NCI-H774 (cell line): ENCODE results near the gene ANXA11.
"Not testable (repeated sequence)": the region's sequence is repeated elsewhere in the genome, so short reads cannot be mapped to it uniquely, and the experiment has no call there.

Experiments
- DNase-seq: peaks from one replicate; lab custom pipeline; 2025; lab: John Stamatoyannopoulos, UW

ANXA11 gene

DNA sequence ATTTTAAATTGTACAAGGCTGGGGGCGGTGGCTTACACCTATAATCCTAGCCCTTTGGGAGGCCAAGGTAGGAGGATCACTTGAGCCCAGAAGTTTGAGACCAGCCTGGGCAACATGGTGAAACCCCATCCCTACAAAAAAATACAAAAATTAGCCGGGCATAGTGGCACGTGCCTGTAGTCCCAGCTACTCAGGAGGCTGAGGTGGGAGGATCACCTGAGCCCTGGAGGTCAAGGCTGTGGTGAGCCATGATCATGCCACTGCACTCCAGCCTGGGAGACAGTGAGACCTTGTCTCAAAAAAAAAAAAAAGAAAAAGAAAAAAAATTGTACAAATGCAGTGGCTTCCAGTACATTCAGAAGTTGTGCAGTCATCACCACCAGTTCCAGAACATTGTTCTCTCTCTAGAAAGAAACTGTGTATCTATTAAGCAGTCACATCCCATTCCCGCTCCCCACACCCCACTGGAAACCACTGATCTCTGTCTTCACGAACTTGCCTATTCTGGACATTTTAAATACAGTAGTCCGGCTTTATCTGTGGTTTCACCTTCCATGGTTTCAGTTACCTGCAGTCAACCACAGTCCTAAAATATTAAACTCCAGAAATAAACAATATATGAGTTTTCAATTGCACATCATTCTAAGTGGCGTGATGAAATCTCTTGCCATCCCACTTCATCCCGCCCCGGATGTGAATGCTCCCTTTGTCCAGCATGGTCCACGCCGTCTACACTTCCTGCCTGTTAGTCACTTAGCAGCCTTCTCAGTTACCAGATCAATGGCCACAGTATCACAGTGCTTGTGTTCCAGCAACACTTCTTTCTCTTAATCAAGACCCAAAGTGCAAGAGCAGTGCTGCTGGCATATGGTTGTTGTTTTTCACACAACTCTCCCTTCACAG, 59.7 kb downstream of the ANXA11 start:
- DNase-seq = not testable (repeated sequence)

- DNase-seq = no peak
Observed at GRCh38 chr10:80144696-80145131, 60.6 kb downstream of the ANXA11 start.

GRCh38 chr10:80144067-80144695, 61.2 kb downstream of the ANXA11 start:
- DNase-seq = peak; percentile 17

DNA sequence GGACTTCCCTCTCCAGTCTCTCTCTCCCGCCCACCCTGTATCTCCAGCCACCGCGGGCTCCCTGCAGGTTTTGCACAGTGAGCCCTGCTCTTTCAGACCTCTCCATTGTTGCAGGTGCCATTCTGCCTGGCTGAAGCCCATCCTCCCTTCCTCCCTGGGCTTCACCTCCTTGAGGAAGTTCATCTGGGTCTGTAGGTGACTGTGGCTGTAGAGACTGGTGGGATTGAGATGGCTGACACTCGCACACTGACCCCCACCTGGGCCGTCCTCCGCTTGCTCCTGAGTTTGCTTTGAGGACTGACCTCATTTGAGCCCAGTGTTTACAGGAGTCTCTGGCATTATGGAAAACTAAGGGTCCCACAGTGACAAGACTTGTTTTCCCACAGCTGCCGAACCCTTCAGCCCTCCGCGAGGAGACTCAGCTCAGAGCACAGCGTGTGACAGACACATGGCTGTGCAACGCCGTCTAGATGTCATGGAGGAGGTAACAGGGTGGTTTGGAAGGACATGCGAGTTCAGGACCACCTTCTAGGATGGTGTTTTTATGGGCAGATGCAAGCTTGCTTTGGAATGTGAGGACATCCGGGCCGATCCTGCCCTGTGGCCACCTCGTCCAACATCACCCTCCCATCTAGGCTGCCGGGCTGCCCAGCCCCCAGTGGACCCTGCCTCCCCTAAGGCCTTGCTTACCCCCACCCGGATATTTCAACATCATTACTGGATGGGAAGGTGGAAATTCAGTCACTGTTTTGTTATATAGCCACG, 63.5 kb downstream of the ANXA11 start:
- no peak for DNase-seq

- DNase-seq = no peak
Observed at GRCh38 chr10:80140251-80140650, 65.1 kb downstream of the ANXA11 start.

GRCh38 chr10:80139265-80139664, 66.1 kb downstream of the ANXA11 start:
- no peak for DNase-seq

DNA sequence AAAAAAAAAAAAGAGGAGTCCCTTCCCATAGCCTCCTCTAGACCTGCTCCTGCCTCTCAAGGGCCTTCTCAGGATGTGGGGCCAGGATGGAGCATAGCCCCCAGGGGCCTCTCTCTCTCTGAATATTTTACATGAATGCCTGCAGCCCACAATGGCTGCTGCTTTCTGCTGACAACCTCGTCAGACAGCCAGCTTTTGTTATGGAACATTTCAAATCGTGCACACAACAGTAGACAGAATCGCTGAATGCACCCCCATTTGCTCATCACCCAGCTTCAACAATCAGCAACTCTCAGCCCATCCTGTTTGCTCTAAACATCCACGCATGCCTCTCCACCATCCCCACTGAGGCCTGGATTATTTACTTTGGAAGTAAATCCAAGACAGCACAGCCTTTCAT, 67.4 kb downstream of the ANXA11 start:
- no peak for DNase-seq

DNA sequence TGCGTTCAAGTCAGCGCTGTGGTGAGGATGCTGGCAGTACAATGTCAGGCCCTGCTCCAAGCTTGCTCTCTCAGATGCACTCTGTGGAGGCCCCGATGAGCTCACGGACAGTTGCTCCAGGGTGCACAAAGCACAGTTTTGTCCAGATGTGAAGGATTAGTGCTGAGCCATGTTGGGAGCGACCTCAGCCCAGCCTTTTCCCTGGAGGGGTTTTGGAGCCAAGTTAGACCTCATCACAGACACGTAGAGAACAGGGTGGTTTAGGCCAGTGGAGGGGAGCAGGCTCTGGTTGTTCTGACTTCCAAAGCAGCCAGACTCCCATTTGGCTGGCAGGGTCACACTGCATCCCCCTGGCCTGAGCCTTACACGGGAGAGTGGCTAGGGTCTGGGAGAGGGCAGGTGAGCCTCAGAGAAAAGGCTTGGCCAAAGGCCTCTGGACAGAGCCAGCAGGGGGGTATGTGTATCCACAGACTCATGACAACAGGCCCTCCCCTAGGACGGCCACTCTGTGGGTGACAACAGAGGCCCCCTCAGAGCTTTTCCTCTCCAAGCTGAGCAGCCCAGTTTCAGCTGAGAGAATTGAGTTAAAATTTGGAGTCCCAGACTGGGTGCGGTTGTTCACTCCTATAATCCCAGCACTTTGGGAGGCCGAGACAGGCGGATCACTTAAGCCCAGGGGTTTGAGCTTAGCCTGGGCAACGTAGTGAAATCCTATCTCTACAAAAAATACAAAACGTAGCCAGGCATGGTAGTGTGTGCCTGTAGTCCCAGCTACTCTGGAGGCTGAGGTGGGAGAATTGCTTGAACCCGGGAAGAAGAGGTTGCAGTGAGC, 68.1 kb downstream of the ANXA11 start:
- DNase-seq = no peak

DNA sequence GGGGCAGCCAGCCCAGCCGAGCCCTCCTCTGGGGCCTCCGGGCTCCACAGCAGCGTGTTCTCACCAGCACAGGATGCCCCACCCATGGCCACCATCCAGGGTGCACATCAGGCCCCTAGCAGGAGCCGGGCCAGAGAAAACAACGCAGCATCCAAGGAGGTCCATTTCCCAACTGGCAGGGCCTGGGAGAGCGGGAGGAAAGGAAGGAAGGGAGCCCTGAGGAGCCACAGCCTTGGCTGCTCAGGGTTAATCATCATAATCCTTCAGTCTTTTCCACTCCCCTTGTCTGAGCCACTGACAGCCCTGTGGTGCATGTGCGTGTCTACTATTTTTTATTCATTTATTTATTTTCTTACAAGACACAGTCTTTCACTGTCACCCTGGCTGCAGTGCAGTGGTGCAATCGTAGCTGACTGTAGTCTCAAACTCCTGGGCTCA, 69.2 kb downstream of the ANXA11 start:
- no peak for DNase-seq

DNA sequence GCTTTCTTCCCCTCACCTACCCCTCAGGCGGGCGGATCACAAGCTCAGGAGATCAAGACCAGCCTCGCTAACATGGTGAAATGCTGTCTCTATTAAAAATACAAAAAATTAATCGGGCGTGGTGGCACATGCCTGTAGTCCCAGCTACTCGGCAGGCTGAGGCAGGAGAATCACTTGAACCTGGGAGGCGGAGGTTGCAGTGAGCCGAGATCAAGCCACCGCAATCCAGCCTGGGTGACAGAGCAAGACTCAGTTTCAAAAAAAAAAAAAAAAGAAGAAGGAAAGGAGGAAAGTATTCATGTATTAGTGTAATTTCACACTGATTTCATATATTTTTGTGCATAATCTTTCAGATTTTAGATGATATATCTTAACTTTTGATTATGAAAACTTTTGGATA, 71.7 kb downstream of the ANXA11 start:
- DNase-seq = not testable (repeated sequence)

- DNase-seq = no peak
Observed at GRCh38 chr10:80133206-80133605, 72.1 kb downstream of the ANXA11 start.

DNA sequence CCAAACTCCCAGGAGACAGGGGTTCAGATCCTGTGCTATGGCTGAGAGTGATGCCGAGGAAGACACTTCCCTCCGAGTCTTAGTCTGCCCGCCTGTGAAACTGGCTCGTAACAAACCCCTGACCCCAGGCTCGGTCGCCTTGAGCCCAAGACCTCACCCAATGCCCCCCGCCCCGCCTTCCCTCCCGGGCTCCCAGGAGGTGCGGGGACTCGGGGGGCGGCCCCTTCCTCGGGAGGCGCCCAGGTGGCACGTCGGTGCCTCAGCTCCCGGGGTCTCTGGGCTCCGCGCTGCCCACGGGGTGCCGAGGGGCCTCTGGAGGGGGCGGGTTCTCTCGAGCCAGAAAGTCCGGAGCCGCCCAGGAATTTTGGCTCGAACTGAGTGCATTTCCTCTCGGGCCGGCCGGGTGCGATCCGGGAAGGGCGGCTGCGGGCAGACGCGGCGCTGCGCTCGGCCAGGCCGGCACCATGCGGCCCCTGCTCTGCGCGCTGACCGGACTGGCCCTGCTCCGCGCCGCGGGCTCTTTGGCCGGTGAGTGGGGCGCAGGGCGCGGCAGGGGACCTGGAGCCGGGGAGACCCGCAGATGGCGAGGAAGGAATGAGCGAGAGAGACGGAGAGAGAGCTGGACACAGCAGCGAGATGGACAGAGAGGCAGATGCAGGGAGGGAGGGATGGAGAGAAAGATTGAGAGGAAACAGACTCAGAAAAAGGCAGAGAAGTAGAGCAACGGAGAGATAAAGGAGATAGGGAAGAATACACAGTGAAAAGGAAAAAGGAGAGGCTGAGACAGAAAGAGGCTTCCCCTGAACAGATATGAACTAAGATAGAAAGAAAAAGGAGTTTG, 72.8 kb downstream of the ANXA11 start, which contains the start of gene PLAC9:
TSS of gene PLAC9 (plus strand) at position 432 of the 841 bp plus-strand sequence. CDS start at position 465, 33 bp downstream.
- DNase-seq = no peak

DNA sequence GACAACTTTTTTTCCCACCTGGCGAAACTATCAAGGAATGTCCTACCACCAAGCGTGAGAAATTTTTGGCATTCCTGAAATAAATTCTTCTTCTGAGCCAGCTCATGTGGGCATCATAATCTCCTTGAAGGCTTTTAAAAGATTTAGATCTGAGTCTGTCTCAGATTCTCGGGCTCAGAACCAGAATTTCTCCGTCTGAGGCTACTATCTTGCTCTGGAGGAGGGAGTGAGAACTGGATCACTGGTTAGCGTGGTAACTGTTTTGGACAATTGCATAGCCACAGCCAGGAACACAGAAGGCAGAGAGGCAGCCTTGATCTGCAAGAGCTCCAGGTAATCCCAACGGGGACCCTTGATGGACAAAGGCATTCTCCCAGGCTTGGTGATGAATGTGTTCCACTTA, 73.8 kb downstream of the ANXA11 start:
- DNase-seq = no peak

DNA sequence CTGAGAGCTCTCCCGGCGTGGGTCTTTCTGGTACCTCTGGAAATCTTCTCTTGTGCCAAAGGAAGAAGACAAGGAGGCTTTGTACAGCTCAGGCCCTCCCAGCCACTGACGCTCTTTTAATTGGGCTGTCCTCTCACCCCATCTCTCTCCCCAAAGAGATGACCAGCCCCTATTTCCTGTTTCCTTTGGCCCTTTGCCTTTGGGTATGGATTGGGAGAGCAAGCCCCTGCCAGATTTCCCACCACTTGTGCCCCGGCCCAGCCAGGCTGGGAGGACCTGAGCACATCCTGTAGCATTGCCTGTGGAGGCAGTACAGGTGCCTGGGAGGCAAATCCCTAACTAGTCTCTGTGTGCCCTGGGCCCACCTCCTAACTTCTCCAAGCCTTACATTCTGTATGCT, 78.5 kb downstream of the ANXA11 start:
- DNase-seq = no peak

- no peak for DNase-seq
Observed at GRCh38 chr10:80122746-80123145, 82.6 kb downstream of the ANXA11 start.

GRCh38 chr10:80122110-80122710, 83.1 kb downstream of the ANXA11 start:
- DNase-seq = no peak

GRCh38 chr10:80118669-80119068, 86.7 kb downstream of the ANXA11 start:
- DNase-seq = no peak

DNA sequence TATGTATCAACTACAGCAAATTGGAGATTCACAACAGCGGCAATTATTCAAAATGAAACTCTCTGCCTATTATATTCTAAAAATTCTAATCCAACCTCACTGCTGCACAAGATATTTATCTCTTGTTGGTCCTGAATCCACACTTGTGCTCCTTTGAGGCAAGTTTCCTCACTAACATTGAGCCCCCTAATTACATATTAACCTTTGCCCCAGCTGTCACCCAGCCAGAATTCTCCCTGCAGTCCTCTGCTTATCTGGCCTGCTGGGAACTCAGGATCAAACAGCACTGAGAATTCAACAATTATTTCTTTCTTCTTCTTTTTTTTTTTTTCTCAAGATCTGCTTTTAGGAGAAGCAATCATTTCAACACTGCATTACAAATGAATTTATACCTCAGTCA, 94.4 kb downstream of the ANXA11 start:
- no peak for DNase-seq

DNA sequence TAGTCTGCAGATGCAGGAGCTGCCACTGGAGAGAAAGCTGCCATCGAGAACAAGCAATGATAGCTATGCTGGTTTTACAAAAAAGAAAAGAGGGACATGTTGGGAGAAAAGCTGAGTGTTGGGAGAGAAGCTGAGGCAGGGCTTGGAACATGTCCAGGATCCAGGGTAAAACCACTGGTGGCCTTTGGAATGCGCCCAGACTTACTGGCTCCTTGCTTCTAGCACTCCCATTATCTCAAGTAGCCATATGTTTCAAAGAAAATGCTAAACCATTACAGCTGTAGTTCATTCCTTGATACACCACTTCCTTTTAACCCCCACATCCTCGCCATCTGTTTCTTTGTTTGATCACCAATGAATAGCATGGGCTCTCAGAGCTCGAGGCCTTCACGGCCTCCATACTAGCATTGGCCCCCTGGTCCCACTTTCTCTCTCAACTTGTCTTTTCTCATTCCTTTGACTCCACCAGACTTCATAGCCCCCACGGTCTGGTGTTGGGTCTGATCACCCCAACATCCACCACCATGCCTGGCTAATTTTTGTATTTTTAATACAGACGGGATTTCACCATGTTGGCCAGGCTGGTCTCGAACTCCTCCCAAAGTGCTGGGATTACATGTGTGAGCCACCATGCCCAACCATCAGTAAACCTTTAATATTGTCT, 96.6 kb downstream of the ANXA11 start:
- no peak for DNase-seq
